NCI-H1092 (cell line): ENCODE data around the gene DSCAML1.

Experiments
- DNase-seq: peaks from one replicate; lab custom pipeline; 2025; lab: John Stamatoyannopoulos, UW

Gene DSCAML1

GRCh38 chr11:117724621-117725020 is 72.4 kb downstream of the DSCAML1 start:
- no peak for DNase-seq

DNA sequence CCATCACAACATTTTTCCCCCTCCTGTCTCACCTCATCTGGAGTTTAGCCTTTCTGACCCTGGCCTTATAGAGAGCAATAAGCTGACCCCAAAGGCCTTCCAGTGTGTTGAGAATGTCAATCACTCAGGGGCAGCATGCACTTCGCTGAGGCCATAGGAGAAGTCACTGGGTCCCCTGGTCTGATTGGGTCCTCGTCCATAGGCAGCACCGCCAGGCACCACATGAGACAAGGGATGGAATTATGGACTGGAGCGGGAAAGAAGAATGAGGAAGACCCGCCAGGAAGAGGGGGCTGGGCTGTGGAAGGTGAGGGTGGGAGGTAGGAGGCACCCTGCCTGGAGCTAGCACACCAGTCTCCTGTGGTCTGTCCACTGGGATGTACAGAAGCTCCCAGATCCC is 72.9 kb downstream of the DSCAML1 start:
- peak; percentile 58 for DNase-seq

DNA sequence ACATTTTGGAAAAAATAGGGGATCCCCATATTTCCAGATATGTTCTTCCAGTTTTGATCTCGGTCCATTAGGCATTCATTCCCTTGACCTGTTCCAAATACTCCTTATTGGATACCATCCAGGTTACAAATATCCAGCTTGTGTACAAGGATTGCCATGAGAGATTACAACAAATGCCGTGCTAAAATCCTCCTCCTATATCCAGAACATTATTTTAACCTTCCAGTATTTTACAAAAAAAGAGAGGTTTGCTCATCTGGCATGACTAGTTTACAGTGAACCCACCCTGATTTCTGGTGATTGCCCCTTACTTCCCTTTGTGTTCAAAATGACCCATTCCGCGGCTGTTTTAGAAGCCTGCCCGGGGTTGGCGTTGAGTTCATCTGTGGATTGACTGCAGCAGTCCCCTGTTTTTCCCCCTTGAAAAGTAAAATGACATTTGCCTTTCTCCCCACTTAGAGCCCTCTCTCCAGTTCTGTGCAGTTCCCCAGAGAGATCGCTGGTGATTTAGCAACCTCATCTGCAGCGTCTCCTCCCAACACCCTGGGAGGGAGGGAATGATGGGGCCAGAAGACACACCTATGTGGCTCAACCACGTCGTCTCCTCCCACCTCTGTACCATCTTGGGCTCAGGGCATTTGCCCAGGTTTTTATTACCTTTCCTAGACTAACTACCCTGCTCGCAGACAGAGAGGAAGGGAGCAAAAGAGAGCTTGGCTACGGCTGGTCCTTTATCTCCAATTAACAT is 73.6 kb downstream of the DSCAML1 start:
- peak; percentile 30 for DNase-seq

GRCh38 chr11:117722082-117722481 is 74.9 kb downstream of the DSCAML1 start:
- DNase-seq, result no peak

GRCh38 chr11:117720061-117720511 is 76.9 kb downstream of the DSCAML1 start:
- DNase-seq, result peak; percentile 25

GRCh38 chr11:117719480-117719879 is 77.5 kb downstream of the DSCAML1 start:
- DNase-seq, result no peak

DNA sequence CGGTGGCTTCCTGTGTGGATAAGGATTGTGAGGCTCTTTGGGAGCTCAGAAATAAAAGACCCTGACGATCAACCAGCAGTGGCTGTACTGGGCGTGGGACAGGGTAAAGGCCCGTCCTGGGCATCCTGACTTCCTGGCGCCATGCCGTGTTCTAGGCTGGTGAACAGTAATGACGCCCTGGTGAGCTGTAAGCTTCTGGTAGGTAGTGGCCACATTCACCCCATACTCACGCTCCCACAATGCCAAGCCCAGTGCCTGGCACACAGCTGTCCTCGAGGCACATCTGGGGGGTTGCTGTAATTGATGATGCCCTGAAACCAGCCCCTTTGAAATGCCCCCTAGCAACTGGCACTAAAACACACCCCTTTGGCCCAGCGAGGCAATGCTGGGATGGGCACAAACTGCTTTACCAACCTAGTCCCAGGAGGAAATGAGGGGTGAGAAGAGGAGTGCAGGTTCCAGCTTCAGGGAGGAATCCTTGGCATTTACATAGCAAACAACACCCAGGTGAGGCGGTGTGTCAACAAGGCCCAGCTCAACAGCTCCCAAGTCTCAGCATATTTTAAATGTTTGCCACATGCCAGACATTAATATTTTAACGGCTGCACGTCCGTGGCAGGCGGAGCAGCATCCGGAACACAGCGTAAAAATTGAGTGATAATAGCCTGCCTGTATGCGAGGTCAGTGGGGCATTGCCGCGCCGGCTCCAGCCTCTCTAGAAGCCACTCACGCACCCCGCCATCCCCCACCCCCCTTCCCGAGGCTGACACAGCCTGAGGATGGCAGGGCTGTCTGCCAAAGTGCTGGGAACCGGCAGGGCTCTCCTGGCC is 79.3 kb downstream of the DSCAML1 start:
- DNase-seq, result peak; percentile 82

DNA sequence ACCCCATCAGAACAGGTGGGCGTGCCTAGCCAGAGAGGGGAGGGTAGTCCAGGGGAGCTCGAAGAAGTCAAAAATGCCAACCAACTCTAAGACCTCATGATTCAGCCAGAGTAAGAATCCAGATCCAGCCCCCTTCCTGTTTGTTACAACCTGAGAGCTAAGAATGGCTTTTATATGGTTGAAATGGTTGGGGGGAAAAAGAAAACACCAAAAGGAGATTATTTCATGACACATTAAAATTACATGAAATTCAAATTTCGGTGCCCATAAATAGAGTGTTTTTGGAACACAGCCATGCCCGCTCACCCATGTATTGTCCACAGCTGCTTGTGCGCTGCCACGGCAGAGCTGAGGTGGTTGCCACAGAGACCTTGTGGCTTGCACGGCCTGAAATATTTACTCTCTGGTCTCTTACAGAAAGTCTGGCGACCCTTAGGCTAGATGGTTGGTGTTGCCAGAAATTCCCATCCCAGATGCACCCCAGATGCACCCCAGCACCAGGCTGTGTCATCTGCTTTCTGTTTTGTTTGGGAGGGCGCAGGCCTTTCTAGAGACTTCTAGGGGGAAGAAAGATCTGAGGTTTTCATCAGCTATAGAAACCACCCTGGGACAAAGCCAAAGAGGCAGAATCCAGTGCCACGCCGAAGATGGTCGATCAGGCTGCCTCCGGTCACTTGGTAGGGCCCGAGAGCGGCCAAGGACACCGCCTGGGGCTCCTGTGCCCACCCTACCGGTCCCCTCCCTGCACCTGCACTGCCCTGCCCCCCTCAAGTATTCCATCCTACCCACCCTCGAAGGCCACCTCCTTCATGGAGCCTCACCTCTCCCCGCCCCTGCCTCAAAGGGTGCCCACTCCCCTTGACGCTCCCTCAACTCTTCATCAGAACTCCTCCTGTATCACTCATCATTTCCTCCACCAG is 80.2 kb downstream of the DSCAML1 start:
- peak; percentile 82 for DNase-seq

DNA sequence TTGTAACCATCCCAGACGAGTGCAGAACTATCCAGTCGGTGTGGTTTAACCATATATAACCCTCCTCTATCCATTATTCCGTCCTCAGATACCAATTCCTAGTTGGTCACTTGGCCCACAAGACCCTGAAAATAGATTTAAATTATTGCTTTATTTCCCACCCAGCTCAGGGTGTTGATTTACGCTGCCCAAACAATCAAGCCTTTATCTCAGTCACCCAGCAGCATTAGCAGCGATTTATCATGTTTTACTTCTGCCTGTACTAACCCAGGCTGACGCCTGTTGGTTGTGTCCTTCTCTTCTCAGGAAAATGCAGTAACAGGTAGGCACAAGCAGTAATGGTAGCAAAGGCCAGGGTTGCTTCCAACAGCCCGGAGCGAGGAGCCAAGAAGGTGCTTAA is 81.2 kb downstream of the DSCAML1 start:
- no peak for DNase-seq

DNA sequence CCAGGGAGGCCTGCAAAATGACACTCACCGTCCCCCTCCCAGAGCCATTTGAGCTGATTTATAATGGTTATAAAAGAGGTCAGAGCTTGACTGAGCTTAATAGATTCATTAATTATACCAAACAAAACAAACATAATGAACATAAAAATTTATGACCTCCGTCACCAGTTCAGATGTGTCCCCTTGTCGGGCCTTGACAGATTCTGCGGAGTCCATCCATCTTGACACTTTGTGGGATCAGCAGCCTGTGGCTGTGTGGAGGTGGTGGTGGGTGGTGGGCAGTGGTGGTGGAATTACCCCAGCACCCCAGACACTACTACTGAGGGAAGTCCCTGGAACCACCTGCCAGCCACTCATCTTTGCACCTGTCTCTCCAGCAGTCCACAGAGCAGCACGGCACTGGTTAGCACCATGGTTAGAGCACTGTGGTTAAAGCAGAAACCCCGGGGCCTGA is 83.5 kb downstream of the DSCAML1 start:
- DNase-seq, result no peak

DNA sequence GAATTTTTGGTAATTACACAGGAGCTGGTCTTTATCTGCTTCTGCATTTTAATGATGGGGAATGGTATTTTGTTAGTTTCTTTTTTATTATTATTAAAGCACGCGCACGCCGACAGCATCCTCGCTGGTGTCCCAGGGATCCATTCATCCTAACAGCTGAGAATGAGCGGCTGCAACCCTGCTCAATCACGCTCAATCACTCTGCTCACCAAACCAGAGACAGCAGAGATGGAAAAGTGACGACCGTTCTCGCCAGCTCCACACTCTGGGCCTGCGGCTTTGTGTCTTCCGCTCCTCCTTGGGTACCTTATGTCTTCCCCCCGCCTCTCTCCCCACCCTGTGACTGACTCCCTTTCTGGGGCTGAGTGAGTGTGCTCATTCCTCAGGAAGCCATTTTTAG is 84.5 kb downstream of the DSCAML1 start:
- DNase-seq, result no peak

DNA sequence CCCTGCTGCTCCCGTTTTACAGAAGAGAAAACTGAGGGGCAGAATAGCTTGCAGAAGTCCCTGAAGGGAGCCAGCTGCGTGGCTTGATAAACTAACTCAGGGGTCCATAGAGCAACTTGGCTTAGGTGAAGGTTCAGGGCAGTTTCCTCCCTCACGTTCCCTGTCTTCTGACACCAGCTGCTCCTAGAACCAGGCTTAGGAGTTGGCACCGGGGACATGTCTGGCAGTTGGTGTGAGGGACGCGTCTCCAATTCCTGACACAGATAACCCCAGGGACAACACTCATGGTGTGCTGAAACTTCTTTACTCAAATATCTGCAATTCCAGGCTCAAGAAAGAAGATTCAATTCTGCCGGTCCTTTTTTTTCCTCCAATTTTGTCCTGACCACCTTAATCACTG is 85.7 kb downstream of the DSCAML1 start:
- no peak for DNase-seq

- DNase-seq, result no peak
Measured at GRCh38 chr11:117710211-117710610, 86.8 kb downstream of the DSCAML1 start.

- no peak for DNase-seq
Measured at GRCh38 chr11:117706322-117706814, 90.6 kb downstream of the DSCAML1 start.

DNA sequence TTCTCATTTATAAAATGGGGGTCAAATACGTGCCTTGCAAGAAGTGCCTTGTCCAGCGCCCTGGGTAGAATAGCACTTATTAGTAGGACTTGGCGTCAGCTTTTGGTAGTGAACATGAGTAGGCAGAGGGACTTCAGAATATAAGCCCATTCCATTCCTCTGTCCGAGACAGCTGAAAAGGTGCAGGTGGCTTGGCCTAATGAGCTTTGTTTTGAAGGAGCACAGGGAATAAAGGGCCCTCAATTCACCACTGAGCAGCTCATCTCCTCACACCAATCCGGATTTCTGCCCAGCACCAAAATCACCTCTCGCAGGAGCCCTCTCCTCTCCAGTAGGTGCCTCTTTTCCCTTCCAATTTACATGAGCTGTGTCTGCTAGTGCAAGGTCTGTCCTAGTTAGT is 91.2 kb downstream of the DSCAML1 start:
- peak; percentile 44 for DNase-seq

GRCh38 chr11:117704395-117705100 is 92.5 kb downstream of the DSCAML1 start:
- peak; percentile 50 for DNase-seq

DNA sequence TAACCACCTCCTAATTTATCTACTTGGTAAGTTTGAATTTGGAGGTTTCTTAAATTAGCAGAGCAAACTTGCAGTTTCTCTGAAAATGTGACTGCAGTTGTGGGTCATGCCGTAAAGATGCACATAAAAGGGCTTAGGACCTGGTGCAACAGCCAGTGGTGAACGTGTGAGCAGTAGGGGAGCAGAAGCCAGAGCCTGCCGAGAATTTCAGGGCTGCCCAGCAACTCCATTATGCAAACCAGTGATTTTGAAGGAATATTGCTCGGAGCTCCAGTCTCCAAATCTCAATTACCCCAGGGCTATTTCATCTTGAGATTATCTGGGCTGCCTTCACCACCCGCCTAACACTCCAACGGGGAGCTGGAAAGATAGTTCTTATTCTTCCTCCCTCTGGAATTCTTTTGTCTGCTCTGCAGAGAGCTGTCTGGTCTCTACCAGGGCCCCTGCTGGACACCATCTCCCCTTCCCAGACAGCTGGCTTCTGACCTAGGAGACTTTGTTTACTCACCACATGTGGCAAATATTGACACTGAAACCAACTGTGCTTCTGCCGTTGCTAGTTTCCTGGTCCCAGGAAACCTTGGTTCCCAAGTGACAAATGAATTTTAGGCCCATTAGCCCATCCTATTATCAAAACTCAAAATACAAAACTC is 93.9 kb downstream of the DSCAML1 start:
- DNase-seq, result peak; percentile 89

DNA sequence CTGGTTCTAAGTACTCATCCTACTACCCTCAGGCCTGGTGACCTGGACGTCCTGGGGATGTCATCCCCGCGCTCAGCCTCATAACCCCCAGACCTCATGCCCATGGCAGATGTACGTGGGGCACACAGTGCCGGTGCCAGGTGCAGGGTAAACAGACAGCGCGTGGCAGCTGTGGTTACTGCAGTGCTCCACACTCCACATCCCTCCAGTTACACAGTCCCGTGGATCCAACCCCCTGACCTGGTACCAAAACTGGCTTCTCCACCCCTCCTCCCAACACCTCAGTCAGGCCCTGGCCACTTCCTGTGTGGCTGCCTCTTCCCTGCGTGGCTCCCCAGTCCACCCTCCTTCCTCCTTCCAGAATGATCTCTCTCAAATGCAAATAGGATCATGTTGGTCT is 95.2 kb downstream of the DSCAML1 start:
- peak; percentile 29 for DNase-seq

DNA sequence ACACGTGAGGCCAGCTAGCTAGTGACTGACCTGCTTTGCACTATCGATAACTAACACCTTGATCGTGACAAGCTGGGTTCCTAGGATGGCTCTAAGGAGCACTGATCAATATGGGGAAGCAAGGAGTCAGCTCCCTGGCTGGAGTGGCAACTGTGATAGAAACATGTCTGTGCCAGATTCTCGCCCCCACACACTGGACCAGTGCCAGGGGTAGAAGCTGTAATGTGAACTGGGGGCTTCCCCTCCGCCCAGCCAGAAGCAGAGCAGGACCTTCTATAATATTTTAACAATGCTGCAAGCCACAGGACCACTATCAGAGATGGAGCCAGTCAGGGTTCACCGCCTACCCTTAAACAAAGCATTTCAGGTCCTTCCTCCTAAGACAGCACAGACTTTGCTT is 96.5 kb downstream of the DSCAML1 start:
- DNase-seq, result no peak

GRCh38 chr11:117697319-117697718 is 99.7 kb downstream of the DSCAML1 start:
- DNase-seq, result no peak

- DNase-seq, result peak; percentile 83
Measured at GRCh38 chr11:117696540-117696939, 100.5 kb downstream of the DSCAML1 start.
